ENCODE data around the gene SAMHD1.
"Not testable (repeated sequence)": the region's sequence is repeated elsewhere in the genome, so short reads cannot be mapped to it uniquely, and the experiment has no call there.

Gene SAMHD1

DNA sequence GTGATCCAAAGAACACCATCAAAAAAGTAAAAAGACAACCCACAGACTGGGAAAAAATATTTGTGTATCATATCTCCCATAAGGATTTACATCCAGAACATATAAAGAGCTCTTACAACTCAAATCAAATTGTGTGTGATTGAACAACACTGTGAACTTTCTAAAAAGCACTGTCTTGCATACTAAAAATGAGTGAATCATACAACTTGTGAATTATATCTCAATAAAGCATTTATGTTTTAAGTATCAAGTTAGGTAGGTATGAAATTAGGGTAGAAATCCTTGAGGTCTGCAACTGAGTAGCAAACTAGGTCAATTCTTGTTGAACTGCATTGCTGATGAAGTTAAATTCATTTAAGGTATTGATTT, 14.1 kb downstream of the SAMHD1 start:
- H3K9ac ChIP-seq (ENCODE audit: low read depth, low read length), result no peak overlapping the region
- no peak for ATAC-seq (ENCODE audit: insufficient read depth, low read depth)

GRCh38 chr20:36936761-36937401, 14.6 kb downstream of the SAMHD1 start:
- not testable (repeated sequence) for ATAC-seq (ENCODE audit: insufficient read depth, low read depth); H3K9ac ChIP-seq (ENCODE audit: low read depth, low read length); H3K27me3 ChIP-seq (ENCODE audit: insufficient read depth, low read length, poor library complexity); H3K4me2 ChIP-seq (ENCODE audit: insufficient read depth, low read length); H4K20me1 ChIP-seq (ENCODE audit: insufficient read depth, low read length); H3K27ac ChIP-seq (ENCODE audit: low read length); H3K36me3 ChIP-seq (ENCODE audit: insufficient read depth, low read length); H3K4me3 ChIP-seq (ENCODE audit: low read depth in 1 of 2, low read length in 2 of 2); H3K4me1 ChIP-seq (ENCODE audit: insufficient read depth, low read length); H3K9me3 ChIP-seq (ENCODE audit: insufficient read depth, low read length, severe bottlenecking); H3K79me2 ChIP-seq (ENCODE audit: insufficient read depth, low read length); DNase-seq; H2AFZ ChIP-seq (ENCODE audit: low read depth, low read length)

More for the DNA sequence above, 14.1 kb downstream of the SAMHD1 start:
- H3K4me1 ChIP-seq (ENCODE audit: insufficient read depth, low read length), result no peaks in the 10 kb centered on the region
- H4K20me1 ChIP-seq (ENCODE audit: insufficient read depth, low read length), result no peaks in the 10 kb centered on the region
- no peak overlapping the region for H3K4me2 ChIP-seq (ENCODE audit: insufficient read depth, low read length)
- H3K9me3 ChIP-seq (ENCODE audit: insufficient read depth, low read length, severe bottlenecking), result no peaks in the 10 kb centered on the region
- no peak overlapping the region for H3K27ac ChIP-seq (ENCODE audit: low read length)
- no peaks in the 10 kb centered on the region for H3K79me2 ChIP-seq (ENCODE audit: insufficient read depth, low read length)
- H3K27me3 ChIP-seq (ENCODE audit: insufficient read depth, low read length, poor library complexity), result no peaks in the 10 kb centered on the region
- TF ChIP-seq EZH2 (IDR thresholded peaks at IDR 0.05; ENCODE audit: borderline replicate concordance, low read depth, low read length, severe bottlenecking), result no peak
- no peak for TF ChIP-seq CTCF (IDR thresholded peaks at IDR 0.05; ENCODE audit: borderline replicate concordance, extremely low read depth, low read length, poor library complexity, severe bottlenecking)
- DNase-seq, result no peak
- no peak overlapping the region for H3K4me3 ChIP-seq (ENCODE audit: low read depth in 1 of 2, low read length in 2 of 2)
- H2AFZ ChIP-seq (ENCODE audit: low read depth, low read length), result no peak overlapping the region
- H3K36me3 ChIP-seq (ENCODE audit: insufficient read depth, low read length), result no peaks in the 10 kb centered on the region

DNA sequence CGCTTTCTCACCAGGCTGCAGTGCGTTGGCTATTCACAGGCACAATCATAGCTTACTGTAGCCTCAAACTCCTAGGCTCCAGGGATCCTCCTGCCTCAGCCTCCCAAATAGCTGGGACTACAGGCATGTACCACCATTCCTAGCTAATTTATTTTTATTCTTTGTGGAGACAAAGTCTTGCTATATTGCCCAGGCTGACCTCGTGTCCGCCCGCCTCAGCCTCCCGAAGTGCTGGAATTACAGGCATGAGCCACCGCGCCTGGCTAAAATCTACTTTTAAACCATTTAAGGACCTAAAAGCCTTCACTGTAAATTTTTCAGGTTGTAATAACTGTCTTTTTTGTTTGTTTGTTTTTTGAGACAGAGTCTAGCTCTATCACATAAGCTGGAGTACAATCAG, 15.2 kb downstream of the SAMHD1 start:
- no peaks in the 10 kb centered on the region for H3K36me3 ChIP-seq (ENCODE audit: insufficient read depth, low read length)
- no peak overlapping the region for H3K4me2 ChIP-seq (ENCODE audit: insufficient read depth, low read length)
- H3K27ac ChIP-seq (ENCODE audit: low read length), result no peak overlapping the region
- DNase-seq (no peak), ATAC-seq (ENCODE audit: insufficient read depth, low read depth) (no peak)
- H2AFZ ChIP-seq (ENCODE audit: low read depth, low read length), result no peak overlapping the region
- H3K9ac ChIP-seq (ENCODE audit: low read depth, low read length), result no peak overlapping the region
- no peaks in the 10 kb centered on the region for H3K9me3 ChIP-seq (ENCODE audit: insufficient read depth, low read length, severe bottlenecking)
- no peak overlapping the region for H3K4me3 ChIP-seq (ENCODE audit: low read depth in 1 of 2, low read length in 2 of 2)
- no peaks in the 10 kb centered on the region for H3K79me2 ChIP-seq (ENCODE audit: insufficient read depth, low read length)
- H4K20me1 ChIP-seq (ENCODE audit: insufficient read depth, low read length), result no peaks in the 10 kb centered on the region
- H3K27me3 ChIP-seq (ENCODE audit: insufficient read depth, low read length, poor library complexity), result no peaks in the 10 kb centered on the region
- H3K4me1 ChIP-seq (ENCODE audit: insufficient read depth, low read length), result no peaks in the 10 kb centered on the region
- TF ChIP-seq EZH2 (IDR thresholded peaks at IDR 0.05; ENCODE audit: borderline replicate concordance, low read depth, low read length, severe bottlenecking) (no peak), CTCF (IDR thresholded peaks at IDR 0.05; ENCODE audit: borderline replicate concordance, extremely low read depth, low read length, poor library complexity, severe bottlenecking) (no peak)

DNA sequence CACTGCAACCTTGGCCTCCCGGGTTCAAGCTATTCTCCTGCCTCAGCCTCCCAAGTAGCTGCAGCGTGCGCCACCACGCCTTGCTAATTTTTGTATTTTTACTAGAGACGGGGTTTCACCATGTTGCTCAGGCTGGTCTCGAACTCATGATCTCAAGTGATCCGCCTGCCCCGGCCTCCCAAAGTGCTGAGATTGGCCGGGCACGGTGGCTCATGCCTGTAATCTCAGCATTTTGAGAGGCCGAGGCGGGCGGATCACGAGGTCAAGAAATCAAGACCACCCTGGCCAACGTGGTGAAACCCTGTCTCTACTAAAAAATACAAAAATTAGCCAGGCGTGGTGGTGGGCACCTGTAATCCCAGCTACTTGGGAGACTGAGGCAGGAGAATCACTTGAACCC, 17.9 kb downstream of the SAMHD1 start:
- H3K9ac ChIP-seq (ENCODE audit: low read depth, low read length); ATAC-seq (ENCODE audit: insufficient read depth, low read depth); H3K4me1 ChIP-seq (ENCODE audit: insufficient read depth, low read length); H3K4me3 ChIP-seq (ENCODE audit: low read depth in 1 of 2, low read length in 2 of 2); H3K4me2 ChIP-seq (ENCODE audit: insufficient read depth, low read length); H4K20me1 ChIP-seq (ENCODE audit: insufficient read depth, low read length); H3K79me2 ChIP-seq (ENCODE audit: insufficient read depth, low read length); H2AFZ ChIP-seq (ENCODE audit: low read depth, low read length); H3K9me3 ChIP-seq (ENCODE audit: insufficient read depth, low read length, severe bottlenecking); DNase-seq; H3K36me3 ChIP-seq (ENCODE audit: insufficient read depth, low read length); H3K27me3 ChIP-seq (ENCODE audit: insufficient read depth, low read length, poor library complexity); H3K27ac ChIP-seq (ENCODE audit: low read length): not testable (repeated sequence)

All from DND-41 (cell line).